HG03575 (cell line): Measurements from ENCODE around the gene GAN.
"Not testable (repeated sequence)": the region's sequence is repeated elsewhere in the genome, so short reads cannot be mapped to it uniquely, and the experiment has no call there.

Experiments
- ATAC-seq: cut with Tn5 transposase; IDR thresholded peaks from one replicate; pipeline ENCODE4 v1.9.1; 2021; ENCODE audit not compliant: unreplicated experiment, insufficient number of reproducible peaks, low FRiP score; ENCODE audit errors: extremely low read depth

GAN gene

DNA sequence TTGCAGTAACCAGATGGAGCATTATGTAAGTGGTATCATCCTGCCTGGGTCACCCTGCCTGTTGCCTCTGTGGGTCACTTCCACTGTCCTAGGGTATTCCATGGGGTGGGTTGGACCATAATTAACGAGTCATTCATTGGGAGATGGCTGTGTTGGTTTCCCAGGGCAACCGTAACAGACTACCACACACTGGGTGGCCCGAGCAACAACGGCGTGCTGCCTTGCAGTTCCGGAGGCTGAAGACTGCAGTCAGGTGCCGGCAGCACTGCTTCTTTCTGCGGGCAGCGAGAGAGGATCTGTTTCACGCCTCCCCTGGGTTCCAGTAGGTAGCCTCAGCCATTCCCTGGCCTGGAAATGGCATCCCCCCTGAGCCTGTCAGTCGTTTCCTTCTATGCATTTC, 101.0 kb downstream of the GAN start:
- no peak for ATAC-seq

DNA sequence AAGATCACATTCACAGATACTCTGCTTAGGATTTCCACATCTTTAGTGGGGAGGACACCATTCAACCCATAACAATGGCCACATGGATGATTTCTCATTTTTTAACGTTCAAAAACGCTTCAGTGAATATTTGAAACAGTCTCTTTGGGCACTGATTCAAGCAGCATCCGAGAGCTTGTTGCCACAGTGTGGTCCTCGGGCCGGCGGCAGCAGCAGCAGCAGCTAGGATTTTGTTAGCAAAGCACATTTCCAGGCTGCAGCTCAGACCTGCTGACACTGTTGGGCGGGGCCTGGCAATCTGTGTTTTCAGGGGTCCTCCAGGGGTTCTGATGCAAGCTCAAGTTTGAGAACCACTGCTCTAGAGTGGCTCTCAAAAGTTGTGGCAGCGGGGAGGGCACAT, 102.0 kb downstream of the GAN start:
- no peak for ATAC-seq

DNA sequence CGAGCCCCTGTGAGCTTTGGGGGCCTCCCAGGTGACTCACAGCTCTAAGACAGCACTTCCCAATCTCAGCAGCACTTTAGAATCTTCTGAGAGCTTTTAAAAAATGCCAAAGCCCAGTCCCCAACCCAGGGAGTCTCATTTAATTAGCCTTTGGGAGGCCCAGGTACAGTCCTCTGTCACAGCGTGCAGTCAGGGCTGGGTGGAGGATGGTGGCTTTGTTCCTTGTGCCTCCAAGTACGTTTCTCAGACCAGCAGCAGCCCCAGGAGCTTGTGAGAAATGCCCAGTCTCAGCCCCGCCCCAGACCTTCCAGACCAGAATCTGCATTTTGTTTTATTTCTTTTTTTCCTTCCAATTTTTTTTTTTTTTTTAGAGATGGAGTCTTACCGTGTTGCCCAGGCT, 102.4 kb downstream of the GAN start:
- ATAC-seq, result no peak

DNA sequence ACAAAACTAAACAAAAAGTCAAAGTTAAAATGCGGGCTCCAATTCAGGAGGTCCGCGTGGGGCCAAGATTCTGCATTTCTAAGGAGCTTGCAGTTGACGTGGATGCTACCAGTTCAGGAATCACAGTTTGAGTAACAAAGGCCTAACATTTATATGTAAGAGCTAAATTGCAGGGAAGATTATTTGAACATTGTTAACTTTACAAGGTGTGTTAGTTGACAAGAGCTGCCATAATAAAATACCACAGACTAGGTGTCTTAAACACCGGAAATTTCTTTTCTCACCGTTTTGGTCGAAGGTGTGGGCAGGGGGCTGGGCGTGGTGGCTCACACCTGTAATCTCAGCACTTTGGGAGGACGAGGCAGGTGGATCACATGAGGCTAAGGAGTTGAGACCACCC, 105.0 kb downstream of the GAN start:
- no peak for ATAC-seq

DNA sequence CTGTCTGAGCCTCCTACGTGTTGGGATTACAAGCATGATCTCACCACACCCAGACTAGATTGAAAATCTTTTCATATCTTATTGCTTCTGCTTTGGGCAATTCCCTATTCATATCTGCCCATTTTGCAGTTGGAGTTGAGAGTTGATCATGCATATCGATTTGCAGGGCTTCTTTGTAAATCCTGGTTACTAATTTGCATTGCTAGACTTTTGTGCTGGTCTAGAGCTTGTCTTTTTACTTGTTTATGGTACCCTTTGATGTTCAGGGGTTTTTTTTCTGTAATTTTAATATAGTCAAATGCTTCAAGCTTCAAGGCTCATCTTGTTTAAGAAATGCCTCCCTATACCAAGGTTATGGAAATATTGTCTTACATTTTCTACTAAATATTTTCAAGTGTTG, 106.4 kb downstream of the GAN start:
- no peak for ATAC-seq

DNA sequence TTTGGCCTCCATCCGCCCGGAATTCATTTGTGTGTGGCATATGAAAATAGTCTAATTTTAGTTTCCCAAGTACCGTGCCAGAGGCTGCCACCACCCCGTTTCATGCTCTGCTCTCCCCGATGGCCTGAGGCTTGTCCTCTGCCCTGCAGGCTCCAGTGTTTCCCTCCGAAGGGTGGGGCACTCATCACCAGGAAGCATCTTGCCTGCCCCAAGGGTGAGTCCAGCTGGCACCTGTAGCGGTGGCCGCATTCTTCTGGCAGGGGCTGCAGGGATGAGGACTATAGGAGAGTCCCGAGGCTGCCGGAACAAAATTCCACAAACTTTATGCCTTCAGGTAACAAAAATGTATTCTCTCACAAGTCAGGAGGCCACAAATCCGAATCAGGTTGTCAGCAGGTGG, 106.8 kb downstream of the GAN start:
- no peak for ATAC-seq

DNA sequence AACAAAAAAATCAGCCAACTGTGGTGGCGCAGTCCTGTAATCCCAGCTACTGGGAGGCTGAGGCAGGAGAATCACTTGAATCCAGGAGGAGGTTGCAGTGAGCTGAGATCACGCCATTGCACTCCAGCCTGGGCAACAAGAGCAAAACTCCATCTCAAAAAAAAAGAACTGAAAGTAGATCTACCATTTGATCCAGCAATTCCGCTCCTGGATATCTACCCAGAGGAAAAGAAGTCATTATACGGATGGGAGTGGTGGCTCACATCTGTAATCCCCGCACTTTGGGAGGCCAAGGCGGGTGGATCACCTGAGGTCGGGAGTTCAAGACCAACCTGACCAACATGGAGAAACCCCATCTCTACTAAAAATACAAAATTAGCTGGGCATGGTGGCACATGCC, 107.4 kb downstream of the GAN start:
- ATAC-seq, result not testable (repeated sequence)

DNA sequence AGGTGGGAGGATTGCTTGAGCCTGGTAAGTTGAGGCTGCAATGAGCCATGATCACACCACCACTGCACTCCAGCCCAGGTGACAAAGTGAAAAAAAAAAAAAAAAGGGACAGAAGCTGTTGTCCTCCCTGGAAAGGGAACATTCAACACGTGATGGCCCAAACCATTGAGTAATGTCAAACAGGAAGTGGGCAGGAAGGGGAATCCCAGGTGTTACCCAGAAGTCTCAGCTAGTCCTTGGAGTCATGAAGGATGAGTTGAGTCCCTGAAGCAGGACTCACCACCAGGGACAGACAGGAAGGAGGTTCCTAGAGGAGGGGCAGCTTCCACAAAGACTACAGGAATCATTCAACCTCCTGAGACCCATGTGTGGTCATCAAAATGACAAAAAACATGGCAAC, 110.0 kb downstream of the GAN start:
- ATAC-seq, result no peak

DNA sequence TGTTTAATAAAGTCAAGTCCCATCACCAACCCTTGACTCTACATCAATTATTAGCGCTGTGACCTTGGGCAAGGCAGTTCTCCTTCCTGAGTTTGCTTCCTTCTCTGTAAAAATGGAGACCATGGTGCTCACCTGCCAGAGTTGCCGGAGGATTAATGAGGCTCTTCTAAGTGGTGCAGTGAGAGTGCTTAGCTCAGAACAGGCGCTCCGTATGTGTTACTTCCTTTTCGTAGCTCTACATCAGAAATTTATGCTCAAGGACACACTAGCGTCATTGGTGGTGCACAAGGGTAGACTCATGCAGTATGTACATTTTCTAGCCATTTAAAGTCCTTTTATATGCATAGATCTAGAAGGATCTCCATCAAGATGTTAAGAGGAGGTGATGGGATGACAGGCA, 112.5 kb downstream of the GAN start:
- ATAC-seq, result no peak

DNA sequence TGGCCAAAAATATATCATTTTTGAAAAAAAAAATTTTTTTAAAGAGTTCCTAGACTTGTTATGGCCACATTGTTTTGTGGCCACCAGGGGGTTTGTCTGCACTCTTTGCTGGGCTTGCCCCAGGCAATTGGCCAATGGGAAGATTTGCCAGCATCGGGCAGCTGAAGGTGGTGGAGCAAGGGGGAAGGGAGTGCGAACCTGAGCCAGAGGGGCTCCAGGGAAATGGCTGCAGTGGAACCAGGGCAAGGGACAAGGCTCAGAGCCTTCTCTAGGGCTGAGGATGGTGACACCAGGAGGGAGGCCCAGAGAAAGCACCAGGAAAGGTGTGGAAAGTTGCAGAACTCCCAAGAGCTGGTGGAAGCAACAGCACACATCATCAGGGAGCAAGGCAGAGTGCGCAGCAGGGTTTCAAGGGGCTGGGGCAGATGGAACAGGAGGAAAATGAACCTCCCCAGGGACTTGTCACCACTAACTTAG, 114.3 kb downstream of the GAN start:
- ATAC-seq, result no peak

DNA sequence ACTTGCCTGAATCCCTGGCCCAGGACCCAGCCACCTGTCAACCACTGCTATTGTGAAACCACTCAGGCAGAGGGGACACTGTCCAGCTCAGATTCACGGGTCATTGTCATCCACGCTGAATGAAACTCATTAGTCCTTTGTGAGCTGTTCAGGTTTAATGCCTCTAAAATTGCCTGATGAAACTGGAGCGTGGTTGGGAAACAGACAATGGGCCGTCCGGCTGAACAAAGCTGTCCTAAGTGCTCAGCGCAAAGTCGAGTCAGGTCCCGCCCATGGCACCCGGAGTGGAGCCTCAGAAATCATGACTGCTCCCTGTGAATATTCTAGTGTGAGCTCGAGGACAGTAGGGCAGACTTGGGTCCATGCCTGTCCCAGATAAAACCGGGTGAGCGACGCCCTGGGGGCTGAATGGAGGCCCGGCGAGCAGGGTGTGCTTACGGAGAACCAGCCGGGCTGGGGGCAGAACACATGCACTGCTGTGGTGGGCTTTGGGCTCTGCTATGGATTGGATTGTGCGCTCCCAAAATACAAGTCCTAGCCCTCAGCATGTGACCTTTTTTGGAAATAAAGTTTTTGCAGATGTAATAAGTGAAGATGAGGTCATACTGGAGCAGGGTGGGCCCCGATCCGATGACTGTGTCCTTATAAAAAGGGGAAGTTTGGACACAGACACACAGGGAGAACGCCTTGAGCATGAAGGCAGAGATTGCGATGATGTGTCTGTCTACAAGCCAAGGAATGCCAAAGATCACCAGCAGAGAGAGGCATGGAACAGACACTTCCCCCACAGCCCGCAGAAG, 117.0 kb downstream of the GAN start:
- no peak for ATAC-seq

DNA sequence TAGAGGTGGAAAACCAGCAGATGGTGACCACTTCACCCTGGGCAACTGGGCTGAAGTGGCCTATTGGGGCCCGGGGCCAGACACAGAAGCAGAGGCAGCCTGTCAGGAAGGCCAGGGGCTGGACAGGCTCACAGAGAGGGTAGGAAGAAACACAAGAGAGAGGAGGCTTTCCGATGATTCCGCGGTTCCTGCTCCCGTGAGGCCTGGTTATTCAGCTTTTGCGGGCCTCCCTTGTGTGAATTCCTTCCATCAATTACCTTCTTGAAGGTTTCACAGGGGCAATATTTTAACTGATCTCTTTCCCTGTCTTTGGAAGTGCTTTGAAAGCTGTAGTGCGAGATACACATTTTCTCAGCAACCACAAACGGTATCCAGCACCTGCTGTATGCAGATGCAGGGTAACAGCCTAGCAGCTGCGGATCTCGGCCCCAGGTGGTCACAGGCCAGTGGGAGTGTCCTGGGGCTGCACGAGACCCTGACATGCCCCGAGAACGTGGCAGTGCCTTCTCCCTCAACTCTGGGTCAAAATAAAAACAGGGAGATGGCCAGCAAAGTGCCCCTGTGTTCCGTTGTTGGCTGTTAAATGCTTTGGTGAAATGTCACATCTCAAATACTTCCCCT, 118.3 kb downstream of the GAN start:
- ATAC-seq, result no peak

DNA sequence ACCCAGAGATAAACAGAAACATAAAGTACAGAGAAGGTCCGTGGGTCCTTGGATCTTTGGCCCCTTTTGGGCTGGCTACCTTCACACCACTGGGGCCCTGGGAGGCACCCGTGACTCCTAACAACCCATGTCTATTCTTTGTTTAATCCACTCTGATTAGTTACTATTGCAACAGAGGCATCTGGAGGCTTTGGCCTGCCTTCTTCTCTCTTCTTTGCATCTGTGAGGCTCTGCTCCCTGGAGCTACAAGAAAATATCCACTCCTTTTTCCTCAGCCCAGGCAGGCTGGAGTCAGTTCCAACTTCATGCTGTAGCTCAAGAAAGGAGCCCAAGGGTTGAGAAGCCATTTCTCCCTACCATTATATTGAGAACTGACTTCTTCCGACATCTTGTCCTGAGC, 120.3 kb downstream of the GAN start:
- no peak for ATAC-seq

DNA sequence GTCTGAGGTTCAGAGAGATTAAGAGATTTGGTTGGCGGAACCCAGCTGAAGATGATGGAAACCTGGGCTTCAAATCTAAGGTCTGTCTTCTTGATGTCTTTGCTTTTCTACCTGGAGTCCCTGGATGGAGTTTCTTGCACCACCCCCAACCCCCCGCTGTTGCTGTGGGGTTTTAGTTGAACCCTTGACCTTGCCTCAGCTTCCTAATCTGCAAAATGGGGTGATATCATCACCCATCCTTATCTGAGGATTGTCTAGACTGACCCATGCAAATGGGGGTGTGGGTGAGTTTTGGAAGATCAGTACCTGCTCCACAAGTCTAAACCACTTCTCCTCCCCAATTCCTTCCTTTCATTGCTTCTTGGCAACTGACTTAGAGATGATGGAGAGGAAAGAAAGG, 120.8 kb downstream of the GAN start:
- ATAC-seq, result no peak

DNA sequence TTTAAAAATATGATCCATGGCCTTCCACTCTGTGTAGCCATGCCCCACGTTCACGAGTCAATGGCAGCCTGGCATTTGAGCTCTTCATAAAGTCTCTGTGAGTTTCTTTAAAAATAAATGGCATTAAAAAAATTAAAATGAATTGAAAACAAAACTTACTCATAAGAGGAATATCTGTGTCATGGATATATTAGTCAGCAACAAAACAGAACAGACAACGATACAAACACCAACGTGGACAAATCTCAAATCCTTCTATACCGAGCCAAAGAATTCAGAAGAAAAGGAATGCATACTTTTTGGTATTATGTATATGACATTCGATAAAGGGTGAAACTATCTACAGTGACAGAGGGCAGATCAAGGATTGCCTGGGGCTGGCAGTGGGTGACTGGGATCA, 121.6 kb downstream of the GAN start:
- ATAC-seq, result no peak

DNA sequence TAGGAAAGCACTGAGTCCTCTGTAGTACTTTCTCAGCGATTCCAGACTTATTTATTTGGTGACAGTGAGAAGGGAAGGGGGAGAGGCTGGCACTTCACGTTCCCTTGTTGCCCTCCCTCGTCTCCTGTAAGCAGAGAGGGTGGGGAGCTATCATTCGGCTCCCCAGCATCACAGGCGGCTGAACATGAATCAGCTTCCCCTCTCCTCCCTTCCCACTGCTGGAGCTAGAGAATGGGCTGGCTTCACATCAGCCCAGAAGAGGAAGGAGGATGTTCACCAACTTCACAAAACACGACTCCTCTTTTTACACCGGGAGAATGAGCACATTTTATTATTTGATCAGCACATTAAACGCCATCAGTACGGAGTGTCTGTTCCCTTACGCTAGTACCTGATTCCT, 123.1 kb downstream of the GAN start:
- no peak for ATAC-seq
